Naive thymus-derived CD8-positive, alpha-beta T cell (primary cell): ENCODE data around the gene ERCC6L2. TPM values are rescaled to one million over a fixed set of nuclear protein-coding genes. Genes with fewer than 3 reads are reported as not detected.

ENCODE experiments used
- ATAC-seq, 2 donors: fragments of 150-1000 bp; cut with Tn5 transposase in 1 of 2; sonication (Bioruptor Pico), chemical (Tn5 transposase) in 1 of 2; 1 replicate in 1 of 2; 2 replicates in 1 of 2; pipeline ENCODE4 v1.10.0; 2021; ENCODE audit warnings: mild to moderate bottlenecking in 2 of 2, moderate library complexity in 2 of 2
- POLR2A ChIA-PET: fragments of 350-600 bp; sonication (Branson Sonifier 250); formaldehyde crosslinking; loops from one replicate; lab custom pipeline; 2021; ENCODE audit warnings: antibody characterized with exemption; lab: Charles Lee
- DNase-seq, 10 donors: peaks; one replicate each; pipeline versions ENCODE4 v3.0.0 to v3.0.0-alpha.2; 2020 to 2022
- H3K27ac Mint-ChIP-seq, 10 donors: one replicate each; pipeline ENCODE4 v1.8.0; 2020 to 2022; ENCODE audit warnings: mild to moderate bottlenecking in 10 of 10, mixed read lengths in 10 of 10, moderate library complexity in 4 of 10, inconsistent platforms in 1 of 10
- H3K27me3 Mint-ChIP-seq, 5 donors: one replicate each; pipeline ENCODE4 v1.8.0; 2021 to 2022; ENCODE audit warnings: mixed read lengths in 5 of 5
- H3K36me3 Mint-ChIP-seq, 3 donors: one replicate each; pipeline ENCODE4 v1.8.0; 2020 to 2022; ENCODE audit warnings: mixed read lengths in 3 of 3, mild to moderate bottlenecking in 2 of 3, inconsistent platforms in 1 of 3
- H3K4me1 Mint-ChIP-seq, 4 donors: one replicate each; pipeline ENCODE4 v1.8.0; 2021 to 2022; ENCODE audit warnings: mixed read lengths in 4 of 4
- H3K4me3 Mint-ChIP-seq, 10 donors: one replicate each; pipeline ENCODE4 v1.8.0; 2020 to 2022; ENCODE audit warnings: mild to moderate bottlenecking in 10 of 10, mixed read lengths in 10 of 10, moderate library complexity in 6 of 10, inconsistent platforms in 1 of 10
- H3K9me3 Mint-ChIP-seq, 9 donors: one replicate each; pipeline ENCODE4 v1.8.0; 2020 to 2022; ENCODE audit warnings: mixed read lengths in 9 of 9, mild to moderate bottlenecking in 3 of 9, inconsistent platforms in 1 of 9, moderate library complexity in 1 of 9
- polyA plus RNA-seq, 3 donors: library from polyadenylated mRNA; unstranded; fragments of 300-500 nt; fragmentation: Illumina TruSeq; gene quantifications; one replicate each; pipeline ENCODE4 v1.2.3, GENCODE V29; 2021
- total RNA-seq, 8 experiments: library from RNA in 2 of 8; stranded (reverse) in 2 of 8; gene quantifications; one replicate each; pipeline ENCODE4 v1.2.3 and lab custom pipeline; 2021 to 2026

The ERCC6L2 gene
- total and polyA plus RNA-seq, 5 experiments from 2014 or later = 45.7 to 89.4 (median 78.0) TPM

DNA sequence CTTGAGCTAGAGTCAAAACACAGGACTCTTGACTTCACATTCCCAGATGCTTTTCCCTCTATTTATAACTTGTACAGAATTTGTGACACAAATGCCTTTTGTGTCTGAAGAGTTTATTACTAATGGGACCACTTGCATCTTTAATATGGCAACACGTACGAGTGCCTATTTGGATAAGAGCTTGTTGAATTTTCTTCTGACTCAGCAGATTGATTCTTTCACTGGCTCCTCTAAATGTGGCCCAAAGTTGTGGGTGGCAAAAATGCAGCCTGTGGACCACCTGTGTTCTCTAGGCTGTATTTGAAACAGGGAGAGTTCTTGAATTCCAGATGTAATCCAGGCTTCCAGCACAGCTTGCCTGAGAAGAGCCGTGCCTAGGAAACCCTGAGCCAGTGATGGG lies 34.1 kb upstream of the ERCC6L2 start:
- Mint-ChIP-seq H3K4me3 (no peak overlapping the region), H3K27ac (no peak overlapping the region), H3K4me1 (peaks cover 0 to 5% (median 1%) of the 10 kb centered on the region in 4 donors), H3K9me3 (peaks cover 0 to 6% (median 0%) of the 10 kb centered on the region in 9 donors), H3K27me3 (no peaks in the 10 kb centered on the region), H3K36me3 (peaks cover 0 to 9% (median 0%) of the 10 kb centered on the region in 3 donors)
- no peak for DNase-seq
- POLR2A ChIA-PET = no interaction called here
- ATAC-seq = no peak

DNA sequence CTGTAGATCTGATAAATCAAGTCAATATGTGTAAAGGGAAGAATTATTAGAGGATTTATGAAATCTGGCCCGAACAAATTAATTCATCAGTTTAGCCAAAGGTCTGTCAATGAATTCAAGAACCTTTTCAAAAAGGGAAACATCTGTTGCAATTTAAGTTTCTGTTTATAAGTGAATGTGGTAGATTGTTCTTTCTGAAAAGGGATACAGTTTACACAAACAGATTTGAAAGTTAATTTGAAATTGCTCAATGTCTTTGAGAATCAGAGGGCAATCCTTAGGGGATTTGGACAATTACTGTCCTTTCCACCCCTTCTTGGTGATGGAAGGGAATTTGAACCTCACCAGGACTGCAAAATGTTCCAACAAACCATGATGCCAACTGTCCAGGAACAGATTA lies 29.7 kb upstream of the ERCC6L2 start:
- H3K4me1 Mint-ChIP-seq = peaks cover 0 to 7% (median 4%) of the 10 kb centered on the region in 4 donors
- no peak overlapping the region for H3K27ac Mint-ChIP-seq
- no peak overlapping the region for H3K4me3 Mint-ChIP-seq
- H3K9me3 Mint-ChIP-seq = peaks cover 0 to 6% (median 0%) of the 10 kb centered on the region in 9 donors
- ATAC-seq (no peak), DNase-seq (no peak)
- POLR2A ChIA-PET = no interaction called here
- peaks cover 6 to 24% (median 18%) of the 10 kb centered on the region in 3 donors for H3K36me3 Mint-ChIP-seq
- H3K27me3 Mint-ChIP-seq = no peaks in the 10 kb centered on the region

DNA sequence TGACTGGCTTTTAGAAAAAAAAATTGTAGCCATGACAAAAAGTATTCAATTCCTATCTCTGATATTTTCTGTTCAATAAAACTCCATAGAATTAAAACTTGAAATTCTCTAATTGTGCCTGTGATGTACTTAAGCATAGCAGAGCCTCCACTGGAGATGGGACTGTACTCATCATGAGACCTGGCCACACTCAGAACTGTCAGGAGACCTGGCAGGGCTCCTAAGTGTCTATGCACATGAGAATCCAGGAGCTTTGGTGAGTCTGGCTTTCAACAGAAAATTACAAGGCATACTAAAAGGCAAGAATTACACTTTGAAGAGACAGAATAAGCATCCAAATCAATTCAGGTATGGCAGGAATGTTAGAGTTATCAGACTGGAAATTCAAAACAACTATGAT lies 26.7 kb upstream of the ERCC6L2 start:
- H3K27ac Mint-ChIP-seq = no peak overlapping the region
- POLR2A ChIA-PET = no interaction called here
- H3K4me3 Mint-ChIP-seq = no peak overlapping the region
- peaks cover 6 to 33% (median 20%) of the 10 kb centered on the region in 3 donors for H3K36me3 Mint-ChIP-seq
- ATAC-seq = no peak
- no peaks in the 10 kb centered on the region for H3K27me3 Mint-ChIP-seq
- H3K4me1 Mint-ChIP-seq = peaks cover 6 to 14% (median 6%) of the 10 kb centered on the region in 4 donors
- no peak for DNase-seq
- H3K9me3 Mint-ChIP-seq = peaks cover 0 to 1% (median 0%) of the 10 kb centered on the region in 9 donors

DNA sequence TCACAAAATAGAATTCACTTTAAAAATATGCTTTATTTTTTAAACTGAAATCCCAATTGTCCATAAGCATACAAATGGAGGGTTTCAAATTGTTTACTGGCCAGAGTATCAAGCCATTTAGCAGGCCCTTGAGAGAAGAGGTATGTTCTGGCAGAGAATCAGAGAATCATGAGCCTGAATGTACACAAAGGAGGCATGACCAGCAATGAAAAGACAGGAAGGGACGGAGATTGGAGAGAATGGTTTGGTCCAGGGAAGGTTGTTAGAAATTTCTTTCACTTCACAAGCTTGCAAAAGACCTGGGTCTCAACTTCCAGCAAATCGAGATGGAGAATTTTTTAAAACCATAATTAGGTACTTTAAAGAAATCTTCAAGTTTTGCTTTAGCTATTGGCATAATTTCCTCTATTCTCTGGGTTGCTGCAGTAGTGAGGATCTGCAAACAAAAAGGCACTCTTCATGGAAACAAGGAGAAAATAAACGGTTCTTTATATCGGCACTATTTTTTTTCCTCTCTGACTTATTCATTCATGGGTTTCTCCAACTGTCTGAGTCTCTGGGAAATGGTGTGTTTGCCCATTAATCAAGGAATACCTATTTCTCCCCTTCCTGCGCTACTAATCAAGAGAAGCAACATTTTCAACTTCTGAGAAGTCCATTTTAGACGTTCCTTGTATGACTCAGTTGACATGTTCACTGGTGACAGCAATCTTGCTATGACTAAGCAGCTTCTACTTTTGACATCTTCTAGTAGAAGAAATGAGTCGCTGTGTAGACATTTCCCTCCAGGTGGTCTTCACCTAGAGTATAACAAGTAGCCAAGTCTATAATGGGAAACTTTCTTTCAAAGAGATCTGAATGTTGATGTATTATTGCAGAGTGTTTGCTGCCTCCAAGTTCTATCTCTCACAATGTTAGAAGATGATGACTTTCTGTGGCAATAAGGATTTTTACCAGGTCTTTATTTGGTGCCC lies 23.1 kb upstream of the ERCC6L2 start:
- DNase-seq = no peak
- Mint-ChIP-seq H3K27me3 (no peaks in the 10 kb centered on the region), H3K4me3 (no peak overlapping the region), H3K4me1 (peaks cover 10 to 29% (median 15%) of the 10 kb centered on the region in 4 donors), H3K36me3 (peaks cover 6 to 29% (median 20%) of the 10 kb centered on the region in 3 donors), H3K9me3 (peaks cover 0 to 1% (median 0%) of the 10 kb centered on the region in 9 donors), H3K27ac (peak overlapping the region in 1 of 10 donors; percentile 29)
- no peak for ATAC-seq
- POLR2A ChIA-PET = no interaction called here

DNA sequence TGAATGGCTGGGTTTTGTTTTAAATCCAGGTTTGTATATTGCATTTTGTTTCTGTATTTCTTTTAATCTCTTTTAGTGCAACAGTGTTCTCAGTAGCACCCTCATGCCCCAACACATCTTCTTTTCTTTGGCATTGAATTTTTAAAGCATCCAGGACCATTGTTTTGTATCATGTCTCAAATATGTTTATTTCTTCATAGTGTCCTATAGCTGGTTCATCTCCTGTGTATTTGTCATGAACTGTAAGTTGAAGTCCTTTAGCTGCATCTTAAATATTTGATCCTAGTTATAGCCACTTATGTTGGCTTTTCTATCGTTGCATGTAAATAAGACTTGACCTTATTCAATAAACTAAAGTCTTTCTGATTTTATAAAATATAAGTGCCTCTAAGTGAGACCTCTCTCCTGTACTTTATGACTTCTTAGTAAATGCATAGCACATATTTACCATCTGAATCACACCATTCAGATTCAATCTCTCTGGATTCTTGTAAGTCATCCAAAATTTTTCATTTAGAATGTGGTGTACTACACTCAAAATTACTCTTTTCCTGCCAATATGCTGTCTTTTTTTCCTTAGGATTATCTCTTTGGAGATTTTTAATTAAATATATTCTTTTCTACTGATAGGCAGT lies 21.0 kb upstream of the ERCC6L2 start:
- Mint-ChIP-seq H3K27me3 (no peaks in the 10 kb centered on the region), H3K4me3 (no peak overlapping the region), H3K9me3 (peaks cover 0 to 1% (median 0%) of the 10 kb centered on the region in 9 donors), H3K4me1 (peaks cover 8 to 21% (median 19%) of the 10 kb centered on the region in 4 donors), H3K36me3 (peaks cover under 1 to 15% (median 10%) of the 10 kb centered on the region in 3 donors), H3K27ac (no peak overlapping the region)
- ATAC-seq = no peak
- DNase-seq = no peak
- POLR2A ChIA-PET = interaction anchor here (1.5 kb wide), 1 partner anchor 20 kb away, joined by 3 read pairs; no protein-coding TSS in a partner anchor

DNA sequence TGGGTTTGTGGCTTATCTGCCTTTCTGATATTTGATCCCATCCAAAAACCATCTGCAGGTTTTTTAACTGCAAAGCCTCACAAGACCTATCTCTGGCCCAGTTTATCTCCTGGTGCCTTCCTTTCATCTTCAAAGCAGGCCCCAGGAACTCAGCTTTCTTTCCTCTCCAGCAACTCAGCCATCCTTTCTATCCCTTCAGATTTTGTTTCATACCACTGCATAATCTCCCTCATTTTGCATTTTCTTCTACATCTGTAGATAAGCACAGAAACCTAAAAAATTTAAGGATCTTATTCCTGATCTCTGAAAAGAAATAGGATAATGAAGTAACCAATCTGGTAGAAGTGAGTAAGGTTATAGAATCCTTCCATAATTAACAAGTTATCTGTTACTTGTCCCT lies 19.5 kb upstream of the ERCC6L2 start:
- DNase-seq (no peak), ATAC-seq (no peak)
- POLR2A ChIA-PET = no interaction called here
- Mint-ChIP-seq H3K27me3 (no peaks in the 10 kb centered on the region), H3K4me1 (peaks cover 8 to 21% (median 20%) of the 10 kb centered on the region in 4 donors), H3K36me3 (peaks cover 0 to 7% (median 0%) of the 10 kb centered on the region in 3 donors), H3K9me3 (peaks cover 0 to 8% (median 0%) of the 10 kb centered on the region in 9 donors), H3K4me3 (no peak overlapping the region), H3K27ac (no peak overlapping the region)

DNA sequence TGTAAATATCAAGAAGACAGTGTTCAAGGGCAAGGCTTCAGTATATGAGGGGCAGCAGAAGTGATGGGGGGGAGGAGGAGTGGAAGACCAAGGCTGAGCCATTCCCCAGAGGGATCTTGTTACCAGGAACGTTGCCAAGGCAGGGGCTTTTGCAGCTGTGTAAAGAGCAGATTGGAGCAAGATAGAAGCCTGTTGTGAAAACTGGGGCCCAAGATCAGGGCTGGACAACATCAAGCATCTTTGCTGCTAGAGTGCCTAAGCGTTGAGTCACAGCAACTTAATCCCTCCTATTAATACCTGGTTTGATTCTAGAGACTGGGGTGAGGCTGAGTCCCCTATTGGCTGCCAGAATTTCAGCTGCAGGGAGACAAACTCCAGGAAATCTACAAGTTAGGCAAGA lies 18.4 kb upstream of the ERCC6L2 start:
- H3K27ac Mint-ChIP-seq = peak overlapping the region in 1 of 10 donors; percentile 37
- H3K4me1 Mint-ChIP-seq = peaks cover 5 to 20% (median 19%) of the 10 kb centered on the region in 4 donors
- H3K36me3 Mint-ChIP-seq = peaks cover 0 to 11% (median 7%) of the 10 kb centered on the region in 3 donors
- DNase-seq (no peak), ATAC-seq (no peak)
- no peaks in the 10 kb centered on the region for H3K27me3 Mint-ChIP-seq
- peaks cover 4 to 17% (median 9%) of the 10 kb centered on the region in 9 donors for H3K9me3 Mint-ChIP-seq
- POLR2A ChIA-PET = no interaction called here
- no peak overlapping the region for H3K4me3 Mint-ChIP-seq

DNA sequence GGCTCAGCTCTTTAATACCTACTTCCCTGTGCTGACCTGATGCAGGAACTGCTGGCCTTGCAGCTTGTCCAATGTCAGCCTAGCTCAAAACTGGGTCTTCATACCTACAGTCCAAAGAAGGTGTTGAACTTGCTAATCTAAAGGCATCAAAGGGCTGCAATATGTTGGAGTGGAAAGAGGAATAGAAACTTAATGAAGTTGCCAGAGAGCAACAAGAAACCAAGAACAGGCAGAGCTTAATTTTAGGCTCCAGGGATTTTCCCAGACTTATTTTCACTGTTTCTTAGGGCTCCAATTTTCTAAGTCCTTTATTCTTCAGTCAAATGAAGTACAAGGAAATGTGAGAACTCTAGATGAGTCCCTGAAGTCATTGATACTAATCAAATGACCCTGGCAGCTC lies 17.6 kb upstream of the ERCC6L2 start:
- H3K27ac Mint-ChIP-seq = peak overlapping the region in 1 of 10 donors; percentile 72
- no peak for DNase-seq
- peaks cover 4 to 22% (median 15%) of the 10 kb centered on the region in 9 donors for H3K9me3 Mint-ChIP-seq
- no peaks in the 10 kb centered on the region for H3K27me3 Mint-ChIP-seq
- peaks cover 5 to 18% (median 14%) of the 10 kb centered on the region in 4 donors for H3K4me1 Mint-ChIP-seq
- peaks cover 0 to 16% (median 12%) of the 10 kb centered on the region in 3 donors for H3K36me3 Mint-ChIP-seq
- POLR2A ChIA-PET = no interaction called here
- ATAC-seq = no peak
- H3K4me3 Mint-ChIP-seq = no peak overlapping the region

DNA sequence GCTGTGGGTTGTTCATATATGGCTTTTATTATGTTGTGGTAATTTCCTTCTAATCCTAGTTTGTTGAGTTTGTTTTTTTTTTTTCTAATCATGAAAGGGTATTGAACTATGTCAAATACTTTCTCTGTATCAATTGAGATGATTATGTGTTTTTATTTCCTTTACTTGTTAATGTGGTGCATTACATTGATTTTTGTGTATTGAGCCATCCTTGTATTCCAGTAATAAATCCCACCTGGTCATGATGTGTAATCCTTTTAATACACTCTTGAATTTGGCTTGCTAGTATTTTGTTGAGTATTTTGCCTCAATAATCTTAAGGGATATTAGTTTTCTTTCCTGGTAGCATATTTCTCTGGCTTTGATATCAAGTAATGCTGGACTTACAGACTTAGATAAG lies 13.1 kb upstream of the ERCC6L2 start:
- POLR2A ChIA-PET = no interaction called here
- Mint-ChIP-seq H3K9me3 (peaks cover 7 to 33% (median 24%) of the 10 kb centered on the region in 9 donors), H3K36me3 (peaks cover 2 to 28% (median 19%) of the 10 kb centered on the region in 3 donors), H3K27me3 (no peaks in the 10 kb centered on the region), H3K4me3 (no peak overlapping the region), H3K27ac (no peak overlapping the region), H3K4me1 (peaks cover 0 to 8% (median 4%) of the 10 kb centered on the region in 4 donors)
- DNase-seq (no peak), ATAC-seq (no peak)

DNA sequence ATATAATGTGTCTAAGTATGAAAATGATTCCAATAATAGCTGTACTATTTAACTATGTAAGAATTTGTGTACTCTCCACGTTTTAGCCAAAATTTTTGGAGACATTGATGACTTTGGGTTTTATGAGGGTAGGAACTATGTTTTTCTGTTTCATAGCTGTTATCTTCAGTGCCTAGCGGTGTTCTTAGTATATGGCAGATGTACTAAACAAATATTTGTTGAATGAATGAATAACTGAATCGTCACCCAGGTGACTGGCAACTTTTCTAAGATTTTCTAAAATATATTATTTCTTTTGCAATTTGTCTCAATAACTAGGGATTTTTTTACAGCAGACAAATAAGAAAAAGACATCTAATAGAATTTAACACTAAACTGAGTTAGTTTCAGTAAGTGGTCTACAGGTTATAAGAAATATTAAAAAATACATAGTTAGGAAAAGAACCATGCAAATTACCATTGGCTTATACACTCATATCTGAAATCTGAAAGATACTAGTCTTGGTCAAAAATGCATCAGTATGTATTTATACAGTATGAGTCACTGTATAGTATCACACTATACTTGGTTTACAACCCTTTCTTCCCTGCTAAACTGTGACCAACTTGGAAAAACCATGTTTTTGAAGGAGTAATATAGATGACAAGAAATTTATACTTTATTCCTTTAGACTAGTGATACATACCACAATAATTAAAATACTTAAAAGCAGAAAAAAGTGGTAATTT lies 10.5 kb upstream of the ERCC6L2 start:
- POLR2A ChIA-PET = no interaction called here

DNA sequence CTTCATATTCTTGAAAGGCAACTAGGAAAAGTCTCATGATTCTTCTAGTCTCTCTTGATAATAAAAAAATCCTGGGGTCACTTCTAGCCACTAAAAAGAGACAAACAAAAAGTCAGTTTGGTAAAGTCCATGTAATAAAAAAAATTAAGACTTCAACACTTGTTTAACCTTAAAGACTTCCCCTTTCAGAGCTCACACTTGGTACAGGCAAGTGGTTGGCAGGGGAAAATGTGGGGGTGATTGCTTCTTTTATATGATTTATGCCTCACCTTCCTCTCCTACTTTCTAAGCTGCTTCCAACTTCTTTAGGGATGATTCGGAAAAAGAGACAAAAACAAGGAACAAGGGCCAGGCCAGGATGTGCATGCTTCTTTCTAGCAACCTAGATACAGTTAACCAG lies 5.1 kb upstream of the ERCC6L2 start:
- Mint-ChIP-seq H3K4me1 (peaks cover 9 to 20% (median 14%) of the 10 kb centered on the region in 4 donors), H3K36me3 (peaks cover 23 to 58% (median 50%) of the 10 kb centered on the region in 3 donors), H3K27me3 (no peaks in the 10 kb centered on the region), H3K4me3 (no peak overlapping the region), H3K27ac (peak overlapping the region in 4 of 10 donors; percentile 46 to 85 (median 62)), H3K9me3 (peaks cover 0 to 38% (median 17%) of the 10 kb centered on the region in 9 donors)
- ATAC-seq (no peak), DNase-seq (no peak)
- POLR2A ChIA-PET = interaction anchor here (1.3 kb wide), 1 partner anchor 28 kb away, joined by 3 read pairs; no protein-coding TSS in a partner anchor

More for the DNA sequence above, 10.5 kb upstream of the ERCC6L2 start:
- H3K4me1 Mint-ChIP-seq = peaks cover 0 to 2% (median 0%) of the 10 kb centered on the region in 4 donors
- peaks cover 6 to 36% (median 23%) of the 10 kb centered on the region in 3 donors for H3K36me3 Mint-ChIP-seq
- no peak overlapping the region for H3K27ac Mint-ChIP-seq
- no peak for ATAC-seq
- H3K4me3 Mint-ChIP-seq = no peak overlapping the region
- peaks cover 13 to 40% (median 28%) of the 10 kb centered on the region in 9 donors for H3K9me3 Mint-ChIP-seq
- no peaks in the 10 kb centered on the region for H3K27me3 Mint-ChIP-seq
- no peak for DNase-seq

DNA sequence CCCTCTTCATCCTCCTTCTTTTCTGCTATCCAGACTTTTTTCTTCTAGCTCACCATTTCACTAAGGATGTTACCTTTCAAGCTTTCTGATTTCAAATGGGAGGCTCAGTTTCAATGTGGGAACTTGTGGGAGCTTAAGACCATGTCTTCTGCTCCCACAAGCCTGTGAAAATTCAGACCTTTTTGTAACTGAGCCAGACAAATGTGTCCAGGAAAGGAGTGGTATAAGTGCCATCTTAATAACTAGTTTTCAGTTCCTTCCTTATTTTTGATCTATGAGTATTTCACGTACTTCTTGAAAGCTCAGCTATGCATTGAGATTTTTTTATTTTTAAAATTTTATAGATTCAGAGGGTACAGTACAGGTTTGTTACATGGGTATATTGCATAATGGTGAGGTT lies 4.6 kb upstream of the ERCC6L2 start:
- Mint-ChIP-seq H3K36me3 (peaks cover 23 to 57% (median 50%) of the 10 kb centered on the region in 3 donors), H3K4me1 (peaks cover 9 to 21% (median 14%) of the 10 kb centered on the region in 4 donors), H3K27me3 (no peaks in the 10 kb centered on the region), H3K9me3 (peaks cover 0 to 38% (median 17%) of the 10 kb centered on the region in 9 donors), H3K27ac (peak overlapping the region in 1 of 10 donors; percentile 56), H3K4me3 (no peak overlapping the region)
- no peak for DNase-seq
- no peak for ATAC-seq
- POLR2A ChIA-PET = interaction anchor here (1.3 kb wide), 1 partner anchor 28 kb away, joined by 3 read pairs; no protein-coding TSS in a partner anchor
